H1 (cell line): Measurements from ENCODE around the gene RIPK4.

Source experiments
- BCL11A ChIP-seq, 2 experiments: IDR thresholded peaks; one replicate each; pipeline ENCODE4 v1.6.1; 2011; ENCODE audit warnings: low read depth in 2 of 2, low read length in 2 of 2, mild to moderate bottlenecking in 2 of 2
- EZH2 ChIP-seq: fragments of 200-600 bp; sonication (generic); IDR thresholded peaks from 2 replicates; pipeline ENCODE4 v1.7.1; 2012; ENCODE audit warnings: low read depth, mild to moderate bottlenecking, moderate library complexity, low read length, inconsistent platforms; ENCODE audit not compliant: severe bottlenecking
- JUND ChIP-seq: IDR thresholded peaks from 2 replicates; pipeline ENCODE4 v1.6.1; 2011; ENCODE audit warnings: mild to moderate bottlenecking, improper control_type of control experiment, low read length
- RFX5 ChIP-seq: IDR thresholded peaks from 2 replicates; pipeline ENCODE4 v1.6.1; 2011; ENCODE audit warnings: low read depth, low read length, improper control_type of control experiment, borderline replicate concordance
- YY1 ChIP-seq: IDR thresholded peaks from 2 replicates; pipeline ENCODE4 v1.6.1; 2011; ENCODE audit warnings: low read depth, mild to moderate bottlenecking, low read length
- ZNF274 ChIP-seq: IDR thresholded peaks from 2 replicates; pipeline ENCODE4 v1.7.0; 2012; ENCODE audit warnings: low read length, borderline replicate concordance; ENCODE audit errors: extremely low read depth
- TF ChIP-seq, protein P1 (sequence below), 3 experiments: IDR thresholded peaks; 1 replicate in 2 of 3; 2 replicates in 1 of 3; pipeline versions ENCODE4 v1.5.1 to v1.6.1; 2011; ENCODE audit warnings: low read length in 3 of 3, mild to moderate bottlenecking in 3 of 3, inconsistent platforms in 2 of 3, low read depth in 1 of 3, moderate library complexity in 1 of 3; ENCODE audit not compliant: insufficient read depth in 1 of 3; ENCODE audit errors: control extremely low read depth in 1 of 3

DNA sequence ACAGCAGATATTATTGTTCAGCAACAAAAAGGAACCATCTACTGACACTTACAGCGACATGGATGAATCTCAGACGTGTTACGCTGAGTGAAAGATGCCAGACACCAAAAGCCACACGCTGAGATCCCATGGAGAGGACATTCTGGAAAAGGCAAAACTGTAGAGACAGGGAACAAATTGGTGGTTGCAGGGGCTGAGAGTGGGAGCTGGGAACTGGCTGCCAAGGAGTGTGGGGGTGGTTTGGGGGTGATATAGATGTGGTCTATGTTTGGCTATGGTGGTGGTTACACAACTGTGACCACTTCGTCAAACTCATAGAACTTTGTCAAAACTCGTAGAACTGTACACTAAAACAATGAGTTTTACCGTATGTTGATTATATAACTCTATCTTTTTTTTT is 57.7 kb downstream of the RIPK4 start:
- TF ChIP-seq YY1 = no peak
- TF ChIP-seq, protein P1, sequence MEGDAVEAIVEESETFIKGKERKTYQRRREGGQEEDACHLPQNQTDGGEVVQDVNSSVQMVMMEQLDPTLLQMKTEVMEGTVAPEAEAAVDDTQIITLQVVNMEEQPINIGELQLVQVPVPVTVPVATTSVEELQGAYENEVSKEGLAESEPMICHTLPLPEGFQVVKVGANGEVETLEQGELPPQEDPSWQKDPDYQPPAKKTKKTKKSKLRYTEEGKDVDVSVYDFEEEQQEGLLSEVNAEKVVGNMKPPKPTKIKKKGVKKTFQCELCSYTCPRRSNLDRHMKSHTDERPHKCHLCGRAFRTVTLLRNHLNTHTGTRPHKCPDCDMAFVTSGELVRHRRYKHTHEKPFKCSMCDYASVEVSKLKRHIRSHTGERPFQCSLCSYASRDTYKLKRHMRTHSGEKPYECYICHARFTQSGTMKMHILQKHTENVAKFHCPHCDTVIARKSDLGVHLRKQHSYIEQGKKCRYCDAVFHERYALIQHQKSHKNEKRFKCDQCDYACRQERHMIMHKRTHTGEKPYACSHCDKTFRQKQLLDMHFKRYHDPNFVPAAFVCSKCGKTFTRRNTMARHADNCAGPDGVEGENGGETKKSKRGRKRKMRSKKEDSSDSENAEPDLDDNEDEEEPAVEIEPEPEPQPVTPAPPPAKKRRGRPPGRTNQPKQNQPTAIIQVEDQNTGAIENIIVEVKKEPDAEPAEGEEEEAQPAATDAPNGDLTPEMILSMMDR (IDR thresholded peaks at IDR 0.05; ENCODE audit: control extremely low read depth in 1 of 3, insufficient read depth in 1 of 3, low read depth in 1 of 3, low read length in 3 of 3) = no peak
- no peak for TF ChIP-seq RFX5
- TF ChIP-seq BCL11A (IDR thresholded peaks at IDR 0.05; ENCODE audit: low read depth in 2 of 2, low read length in 2 of 2) = no peak
- no peak for TF ChIP-seq ZNF274
- no peak for TF ChIP-seq JUND
- TF ChIP-seq EZH2 = no peak
